ENCODE data around the gene ZNF330.
"Not testable (repeated sequence)": the region's sequence is repeated elsewhere in the genome, so short reads cannot be mapped to it uniquely, and the experiment has no call there.

The ZNF330 gene

GRCh38 chr4:141180991-141181761 lies 39.5 kb upstream of the ZNF330 start:
- Histone ChIP-seq H3K36me3 (ENCODE audit: low read depth) (no peaks in the 10 kb centered on the region), H3K9me3 (ENCODE audit: severe bottlenecking) (no peaks in the 10 kb centered on the region), H3K27ac (ENCODE audit: poor library complexity, severe bottlenecking) (no peak overlapping the region), H3K4me3 (ENCODE audit: severe bottlenecking) (no peak overlapping the region), H3K27me3 (ENCODE audit: insufficient read depth, poor library complexity, severe bottlenecking) (peaks cover 11% of the 10 kb centered on the region), H3K4me1 (ENCODE audit: insufficient read depth, poor library complexity, severe bottlenecking) (no peaks in the 10 kb centered on the region)
- ATAC-seq (ENCODE audit: low read depth) (no peak), DNase-seq (ENCODE audit: low spot score) (no peak)
- no peak for TF ChIP-seq CTCF (IDR thresholded peaks at IDR 0.05; ENCODE audit: poor library complexity, severe bottlenecking)

DNA sequence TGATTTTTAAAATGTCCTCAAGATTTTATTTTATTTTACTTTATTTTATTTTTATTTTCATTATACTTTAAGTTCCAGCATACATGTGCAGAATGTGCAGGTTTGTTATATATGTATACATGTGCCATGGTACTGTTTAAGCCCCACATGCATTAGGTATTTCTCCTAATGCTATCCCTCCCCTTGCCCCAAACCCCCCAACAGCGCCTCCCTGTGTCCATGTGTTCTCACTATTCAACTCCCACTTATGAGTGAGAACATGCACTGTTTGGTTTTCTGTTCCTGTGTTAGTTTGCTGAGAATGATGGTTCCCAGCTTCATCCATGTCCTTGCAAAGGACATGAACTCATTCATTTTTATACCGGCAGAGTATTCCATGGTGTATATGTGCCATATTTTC lies 37.2 kb upstream of the ZNF330 start:
- not testable (repeated sequence) for H3K27ac ChIP-seq (ENCODE audit: poor library complexity, severe bottlenecking); DNase-seq (ENCODE audit: low spot score); H3K36me3 ChIP-seq (ENCODE audit: low read depth); H3K4me1 ChIP-seq (ENCODE audit: insufficient read depth, poor library complexity, severe bottlenecking); H3K4me3 ChIP-seq (ENCODE audit: severe bottlenecking); H3K9me3 ChIP-seq (ENCODE audit: severe bottlenecking); ATAC-seq (ENCODE audit: low read depth)
- H3K27me3 ChIP-seq (ENCODE audit: insufficient read depth, poor library complexity, severe bottlenecking), result peaks cover 18% of the 10 kb centered on the region

- TF ChIP-seq CTCF (IDR thresholded peaks at IDR 0.05; ENCODE audit: poor library complexity, severe bottlenecking), result no peak
- H3K36me3 ChIP-seq (ENCODE audit: low read depth), result no peaks in the 10 kb centered on the region
- no peaks in the 10 kb centered on the region for H3K9me3 ChIP-seq (ENCODE audit: severe bottlenecking)
- H3K4me1 ChIP-seq (ENCODE audit: insufficient read depth, poor library complexity, severe bottlenecking), result no peaks in the 10 kb centered on the region
- ATAC-seq (ENCODE audit: low read depth), result no peak
- H3K27me3 ChIP-seq (ENCODE audit: insufficient read depth, poor library complexity, severe bottlenecking), result peaks cover 5% of the 10 kb centered on the region
- no peak for DNase-seq (ENCODE audit: low spot score)
- no peak overlapping the region for H3K27ac ChIP-seq (ENCODE audit: poor library complexity, severe bottlenecking)
- no peak overlapping the region for H3K4me3 ChIP-seq (ENCODE audit: severe bottlenecking)
Measured at GRCh38 chr4:141192564-141192963, 28.1 kb upstream of the ZNF330 start.

- DNase-seq (ENCODE audit: low spot score), result no peak
- H3K4me3 ChIP-seq (ENCODE audit: severe bottlenecking), result no peak overlapping the region
- H3K27ac ChIP-seq (ENCODE audit: poor library complexity, severe bottlenecking), result no peak overlapping the region
- H3K4me1 ChIP-seq (ENCODE audit: insufficient read depth, poor library complexity, severe bottlenecking), result no peaks in the 10 kb centered on the region
- TF ChIP-seq CTCF (IDR thresholded peaks at IDR 0.05; ENCODE audit: poor library complexity, severe bottlenecking), result no peak
- H3K36me3 ChIP-seq (ENCODE audit: low read depth), result no peaks in the 10 kb centered on the region
- no peak for ATAC-seq (ENCODE audit: low read depth)
- no peaks in the 10 kb centered on the region for H3K9me3 ChIP-seq (ENCODE audit: severe bottlenecking)
- peaks cover under 1% of the 10 kb centered on the region for H3K27me3 ChIP-seq (ENCODE audit: insufficient read depth, poor library complexity, severe bottlenecking)
Measured at GRCh38 chr4:141193516-141194034, 27.1 kb upstream of the ZNF330 start.

DNA sequence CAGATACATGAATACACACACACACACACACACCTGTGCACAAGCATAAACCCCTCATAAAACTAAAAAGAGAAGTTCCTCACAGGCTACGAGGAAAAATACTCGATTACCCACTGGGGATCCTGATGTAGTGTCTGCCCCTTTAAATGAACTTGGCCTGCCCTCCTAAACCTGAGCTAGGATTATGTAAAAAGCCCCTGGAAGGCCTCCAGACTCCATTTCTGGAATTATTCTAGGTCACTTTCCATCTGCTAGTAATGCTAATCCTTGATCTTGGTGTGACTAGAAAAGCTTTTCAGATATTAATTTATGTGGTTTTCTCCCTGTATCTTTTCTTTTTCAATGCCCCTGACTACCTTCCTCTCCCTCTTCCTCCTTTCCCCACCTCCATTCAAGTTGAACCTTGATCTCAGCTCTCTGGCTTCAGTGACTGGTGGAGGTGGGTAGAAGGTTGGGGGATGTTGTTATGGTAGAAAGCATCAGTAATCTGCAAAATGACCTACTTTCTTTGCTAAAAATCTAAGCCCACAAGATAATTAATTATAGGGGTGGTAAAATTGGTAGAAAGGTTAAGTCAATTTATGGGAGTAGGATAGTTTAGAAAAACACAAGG lies 25.5 kb upstream of the ZNF330 start:
- Histone ChIP-seq H3K9me3 (ENCODE audit: severe bottlenecking) (no peaks in the 10 kb centered on the region), H3K4me3 (ENCODE audit: severe bottlenecking) (no peak overlapping the region), H3K36me3 (ENCODE audit: low read depth) (no peaks in the 10 kb centered on the region), H3K4me1 (ENCODE audit: insufficient read depth, poor library complexity, severe bottlenecking) (no peaks in the 10 kb centered on the region), H3K27ac (ENCODE audit: poor library complexity, severe bottlenecking) (no peak overlapping the region), H3K27me3 (ENCODE audit: insufficient read depth, poor library complexity, severe bottlenecking) (no peaks in the 10 kb centered on the region)
- no peak for TF ChIP-seq CTCF (IDR thresholded peaks at IDR 0.05; ENCODE audit: poor library complexity, severe bottlenecking)
- ATAC-seq (ENCODE audit: low read depth) (no peak), DNase-seq (ENCODE audit: low spot score) (no peak)

Data from RWPE2 (cell line).